Neuron (in vitro differentiated cells): ENCODE data around the gene CIDEA.

Experiments used
- H2AFZ ChIP-seq: one replicate; pipeline ENCODE4 v1.6.1; 2013; ENCODE audit warnings: low read depth, mild to moderate bottlenecking, inconsistent platforms, low read length, moderate library complexity
- H3K27me3 ChIP-seq: one replicate; pipeline ENCODE4 v1.6.1; 2013; ENCODE audit warnings: low read length; ENCODE audit not compliant: insufficient read depth
- H3K36me3 ChIP-seq: one replicate; pipeline ENCODE4 v1.6.1; 2013; ENCODE audit warnings: low read length; ENCODE audit not compliant: insufficient read depth
- H3K4me1 ChIP-seq: one replicate; pipeline ENCODE4 v1.6.1; 2013; ENCODE audit warnings: low read length; ENCODE audit not compliant: insufficient read depth
- H3K4me3 ChIP-seq: 2 replicates; pipeline ENCODE4 v1.5.1; 2013; ENCODE audit warnings: mild to moderate bottlenecking, low read length, moderate library complexity
- H3K9me3 ChIP-seq: one replicate; pipeline ENCODE4 v1.6.1; 2013; ENCODE audit warnings: low read length

CIDEA gene

GRCh38 chr18:12287131-12287681, 33.0 kb downstream of the CIDEA start:
- Histone ChIP-seq H3K36me3 (no peaks in the 10 kb centered on the region), H2AFZ (peak overlapping the region; percentile 13), H3K4me3 (no peak overlapping the region), H3K27me3 (peaks cover 45% of the 10 kb centered on the region), H3K9me3 (no peaks in the 10 kb centered on the region), H3K4me1 (peaks cover 21% of the 10 kb centered on the region)

DNA sequence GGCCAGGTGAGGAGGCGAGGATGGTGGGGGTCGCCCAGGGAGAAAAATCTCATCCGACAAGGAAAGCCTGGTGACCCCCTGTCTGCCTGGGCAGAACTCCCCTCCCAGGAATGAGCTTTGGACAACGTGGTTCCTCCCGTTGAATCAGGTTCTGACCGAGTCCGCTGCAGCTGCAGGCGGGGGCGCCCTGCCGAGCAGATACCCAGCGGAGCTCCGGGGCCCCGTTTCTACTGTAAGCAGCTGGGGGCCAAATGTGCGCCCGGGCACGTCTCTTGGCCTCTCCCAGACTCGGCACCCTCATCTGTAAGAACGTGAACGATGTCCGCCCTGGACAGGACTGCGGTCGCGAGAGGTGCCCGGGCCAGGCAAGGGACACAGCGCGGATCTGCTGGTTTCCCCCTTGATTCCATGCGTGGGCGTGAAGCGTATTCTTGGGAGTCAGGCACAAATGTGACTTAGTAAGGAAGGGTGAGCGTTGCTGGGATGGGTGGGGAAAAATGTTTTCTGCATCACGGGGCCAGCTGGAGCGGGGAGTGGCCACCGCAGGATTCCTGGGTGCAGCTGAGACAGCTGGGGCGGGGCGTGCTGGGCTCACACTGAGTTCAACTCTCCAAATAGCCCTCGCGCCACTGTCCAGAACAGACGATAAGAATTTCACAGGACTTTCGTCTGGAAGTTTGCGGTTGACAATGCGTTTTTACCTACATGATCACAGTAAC, 33.7 kb downstream of the CIDEA start:
- Histone ChIP-seq H3K4me1 (peaks cover 15% of the 10 kb centered on the region), H2AFZ (peak overlapping the region; percentile 13), H3K27me3 (peaks cover 45% of the 10 kb centered on the region), H3K9me3 (no peaks in the 10 kb centered on the region), H3K4me3 (peak overlapping the region; percentile 36), H3K36me3 (no peaks in the 10 kb centered on the region)

GRCh38 chr18:12288403-12288755, 34.2 kb downstream of the CIDEA start:
- no peaks in the 10 kb centered on the region for H3K9me3 ChIP-seq
- H3K36me3 ChIP-seq: no peaks in the 10 kb centered on the region
- peak overlapping the region; percentile 36 for H3K4me3 ChIP-seq
- H3K4me1 ChIP-seq: peaks cover 15% of the 10 kb centered on the region
- H3K27me3 ChIP-seq: peaks cover 45% of the 10 kb centered on the region
- peak overlapping the region; percentile 13 for H2AFZ ChIP-seq

GRCh38 chr18:12290086-12290485, 35.9 kb downstream of the CIDEA start:
- Histone ChIP-seq H3K4me3 (no peak overlapping the region), H3K9me3 (no peaks in the 10 kb centered on the region), H3K4me1 (peaks cover 15% of the 10 kb centered on the region), H3K36me3 (no peaks in the 10 kb centered on the region), H3K27me3 (peaks cover 38% of the 10 kb centered on the region), H2AFZ (no peak overlapping the region)

DNA sequence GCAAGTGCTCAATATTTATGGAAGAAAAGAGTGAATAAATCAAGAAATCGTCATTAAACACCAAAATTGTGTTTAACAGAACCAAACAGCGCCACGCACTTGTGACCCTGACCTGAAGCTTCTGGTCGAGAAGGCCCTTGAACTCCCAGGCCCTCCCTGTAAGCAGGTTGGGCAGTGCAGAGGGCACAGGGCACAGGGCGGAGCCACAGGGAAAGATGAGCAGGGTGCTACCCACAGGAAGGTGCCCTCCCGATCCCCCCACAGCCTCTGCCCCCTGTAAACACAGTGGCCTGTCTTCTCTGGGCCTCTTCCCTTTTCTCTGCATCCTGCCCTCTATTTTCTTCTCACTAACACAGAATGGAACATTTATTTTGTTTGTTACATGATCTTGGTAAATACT, 37.0 kb downstream of the CIDEA start:
- Histone ChIP-seq H2AFZ (no peak overlapping the region), H3K9me3 (no peaks in the 10 kb centered on the region), H3K27me3 (peaks cover 37% of the 10 kb centered on the region), H3K4me3 (no peak overlapping the region), H3K4me1 (peaks cover 15% of the 10 kb centered on the region), H3K36me3 (no peaks in the 10 kb centered on the region)

GRCh38 chr18:12291690-12292089, 37.5 kb downstream of the CIDEA start:
- Histone ChIP-seq H3K36me3 (no peaks in the 10 kb centered on the region), H2AFZ (no peak overlapping the region), H3K4me3 (no peak overlapping the region), H3K9me3 (no peaks in the 10 kb centered on the region), H3K27me3 (peaks cover 34% of the 10 kb centered on the region), H3K4me1 (peaks cover 15% of the 10 kb centered on the region)

- Histone ChIP-seq H3K4me3 (no peak overlapping the region), H3K36me3 (no peaks in the 10 kb centered on the region), H3K27me3 (peaks cover 14% of the 10 kb centered on the region), H3K9me3 (peaks cover 2% of the 10 kb centered on the region), H2AFZ (no peak overlapping the region), H3K4me1 (peaks cover 3% of the 10 kb centered on the region)
Measured at GRCh38 chr18:12293831-12294230, 39.7 kb downstream of the CIDEA start.

- H3K4me3 ChIP-seq: no peak overlapping the region
- H3K36me3 ChIP-seq: no peaks in the 10 kb centered on the region
- H3K9me3 ChIP-seq: peaks cover 2% of the 10 kb centered on the region
- H3K27me3 ChIP-seq: peaks cover 2% of the 10 kb centered on the region
- H2AFZ ChIP-seq: no peak overlapping the region
- no peaks in the 10 kb centered on the region for H3K4me1 ChIP-seq
Measured at GRCh38 chr18:12295389-12296086, 41.4 kb downstream of the CIDEA start.

DNA sequence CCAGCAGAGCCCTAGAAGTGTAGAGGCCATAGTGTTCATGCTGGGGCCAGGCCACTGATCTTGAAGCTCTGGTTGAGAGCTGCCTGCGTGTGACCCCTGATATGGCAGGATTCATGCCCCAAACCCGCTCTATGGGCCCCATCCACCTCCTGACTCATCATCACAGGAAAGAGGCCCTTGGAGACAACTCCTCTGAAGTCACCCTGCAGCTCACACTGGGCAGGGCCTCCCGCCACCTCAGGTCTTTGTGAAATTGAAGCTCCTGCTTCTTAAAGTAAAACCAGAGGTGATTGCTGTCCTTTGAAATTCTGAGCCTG, 41.9 kb downstream of the CIDEA start:
- peaks cover 5% of the 10 kb centered on the region for H3K27me3 ChIP-seq
- no peaks in the 10 kb centered on the region for H3K4me1 ChIP-seq

GRCh38 chr18:12296457-12296856, 42.3 kb downstream of the CIDEA start:
- peaks cover 2% of the 10 kb centered on the region for H3K9me3 ChIP-seq
- H3K36me3 ChIP-seq: no peaks in the 10 kb centered on the region
- no peak overlapping the region for H3K4me3 ChIP-seq
- H3K27me3 ChIP-seq: peaks cover 6% of the 10 kb centered on the region
- no peak overlapping the region for H2AFZ ChIP-seq
- no peaks in the 10 kb centered on the region for H3K4me1 ChIP-seq

More for the DNA sequence above, 41.9 kb downstream of the CIDEA start:
- H2AFZ ChIP-seq: no peak overlapping the region
- peaks cover 2% of the 10 kb centered on the region for H3K9me3 ChIP-seq
- H3K4me3 ChIP-seq: no peak overlapping the region
- H3K36me3 ChIP-seq: no peaks in the 10 kb centered on the region

DNA sequence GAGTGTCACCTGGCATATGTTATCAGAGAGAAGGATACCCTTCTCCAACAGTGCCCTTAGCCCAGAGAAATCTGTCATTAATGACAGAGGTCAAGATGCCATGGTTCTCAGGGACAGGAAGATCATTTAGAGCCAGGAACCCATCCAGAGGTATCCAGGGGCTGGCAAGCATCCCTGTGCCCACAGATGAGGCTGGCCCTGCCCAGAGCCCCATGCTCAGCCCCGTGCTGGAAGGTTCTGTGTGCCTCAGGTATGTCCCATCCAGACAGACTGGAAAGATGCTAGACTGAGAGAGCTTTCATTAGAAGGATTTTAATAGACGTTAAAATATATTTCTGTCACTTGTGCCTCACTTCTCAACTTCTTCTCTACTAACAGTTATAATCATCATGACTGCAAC, 45.7 kb downstream of the CIDEA start:
- Histone ChIP-seq H3K9me3 (peaks cover 2% of the 10 kb centered on the region), H3K4me3 (no peak overlapping the region), H3K4me1 (no peaks in the 10 kb centered on the region), H2AFZ (no peak overlapping the region), H3K27me3 (peaks cover 16% of the 10 kb centered on the region), H3K36me3 (no peaks in the 10 kb centered on the region)

DNA sequence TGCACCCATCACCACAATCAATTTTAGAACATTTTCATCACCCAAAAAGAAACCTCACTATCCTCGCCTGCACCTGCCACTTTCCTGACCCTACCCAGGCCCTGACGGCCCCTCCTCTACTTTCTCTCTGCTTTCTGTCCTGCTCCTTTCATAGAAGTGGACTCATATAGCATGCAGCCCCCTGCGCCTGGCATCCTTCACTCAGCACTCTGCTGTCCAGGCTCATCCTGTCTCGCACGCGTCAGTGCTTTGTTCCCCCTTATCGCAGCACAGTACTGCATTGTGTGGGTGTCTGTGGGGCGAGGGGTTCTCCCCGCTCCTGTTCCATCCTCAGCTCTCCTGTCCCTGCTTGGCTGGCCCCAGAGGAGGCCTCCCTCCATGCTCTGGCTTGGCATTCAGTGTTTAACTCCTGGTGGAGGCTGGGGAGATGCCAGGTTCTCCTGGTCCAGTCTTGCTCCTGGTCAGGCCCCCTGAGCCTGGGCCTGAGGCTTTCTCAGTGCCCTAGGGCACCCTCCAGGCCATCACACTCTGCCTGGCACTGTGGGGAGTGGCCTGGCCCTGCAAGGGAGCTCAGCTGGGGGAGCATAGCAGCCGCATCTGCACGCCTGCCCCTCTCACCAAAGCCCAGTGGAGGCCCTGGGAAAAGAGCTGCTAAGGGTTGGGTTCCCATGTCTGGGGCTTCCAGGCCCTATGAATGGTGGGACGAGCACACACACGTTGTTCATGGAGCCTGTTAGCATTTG, 47.3 kb downstream of the CIDEA start:
- H3K4me3 ChIP-seq: no peak overlapping the region
- H3K4me1 ChIP-seq: peaks cover 2% of the 10 kb centered on the region
- peaks cover 29% of the 10 kb centered on the region for H3K27me3 ChIP-seq
- H2AFZ ChIP-seq: no peak overlapping the region
- H3K36me3 ChIP-seq: no peaks in the 10 kb centered on the region
- peaks cover 2% of the 10 kb centered on the region for H3K9me3 ChIP-seq
